ENCODE results near the gene RORC.

RORC gene

GRCh38 chr1:151847867-151848596 is 16.4 kb upstream of the RORC start:
- no peak for FAIRE-seq

DNA sequence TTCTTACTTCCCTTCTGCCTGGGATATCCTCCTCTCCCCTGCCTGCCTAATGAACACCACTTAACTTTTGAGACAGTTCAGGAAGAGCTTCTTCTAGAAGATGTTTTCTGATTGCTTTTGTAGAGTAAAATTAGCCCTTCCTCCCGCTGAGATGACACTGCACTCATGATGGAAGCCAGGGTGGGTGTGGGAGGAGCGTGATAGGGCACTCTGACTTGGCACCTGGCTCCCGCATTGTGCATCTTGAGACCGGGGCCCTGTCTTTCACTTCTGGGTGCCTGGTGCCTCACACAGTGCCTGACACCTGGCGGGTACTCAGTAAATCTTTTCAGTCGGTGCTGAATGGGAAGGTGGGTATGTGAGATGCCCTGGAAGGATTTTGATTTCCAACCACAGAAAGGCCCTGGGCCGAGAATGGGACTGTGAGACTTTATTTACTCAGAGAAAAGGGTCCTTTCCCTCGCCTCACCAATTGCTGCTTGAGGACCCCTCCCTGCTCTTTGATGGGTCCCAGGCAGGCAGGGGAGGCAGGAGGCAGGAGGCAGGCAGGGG is 15.2 kb upstream of the RORC start:
- FAIRE-seq, result no peak

GRCh38 chr1:151846062-151846568 is 14.5 kb upstream of the RORC start:
- FAIRE-seq, result no peak

- FAIRE-seq, result no peak
These were observed 11.8 kb upstream of the RORC start for GRCh38 chr1:151843398-151843797.

GRCh38 chr1:151841141-151841540 is 9.5 kb upstream of the RORC start:
- no peak for FAIRE-seq

- FAIRE-seq, result no peak
These were observed 8.8 kb upstream of the RORC start for GRCh38 chr1:151840421-151840820.

GRCh38 chr1:151839457-151840403 is 8.1 kb upstream of the RORC start, which contains the start of gene C2CD4D:
TSS of gene C2CD4D (minus strand) at chr1:151839820. CDS start at chr1:151838989, 831 bp downstream.
- FAIRE-seq, result no peak

- FAIRE-seq, result no peak
These were observed 7.4 kb upstream of the RORC start for GRCh38 chr1:151839082-151839412.

DNA sequence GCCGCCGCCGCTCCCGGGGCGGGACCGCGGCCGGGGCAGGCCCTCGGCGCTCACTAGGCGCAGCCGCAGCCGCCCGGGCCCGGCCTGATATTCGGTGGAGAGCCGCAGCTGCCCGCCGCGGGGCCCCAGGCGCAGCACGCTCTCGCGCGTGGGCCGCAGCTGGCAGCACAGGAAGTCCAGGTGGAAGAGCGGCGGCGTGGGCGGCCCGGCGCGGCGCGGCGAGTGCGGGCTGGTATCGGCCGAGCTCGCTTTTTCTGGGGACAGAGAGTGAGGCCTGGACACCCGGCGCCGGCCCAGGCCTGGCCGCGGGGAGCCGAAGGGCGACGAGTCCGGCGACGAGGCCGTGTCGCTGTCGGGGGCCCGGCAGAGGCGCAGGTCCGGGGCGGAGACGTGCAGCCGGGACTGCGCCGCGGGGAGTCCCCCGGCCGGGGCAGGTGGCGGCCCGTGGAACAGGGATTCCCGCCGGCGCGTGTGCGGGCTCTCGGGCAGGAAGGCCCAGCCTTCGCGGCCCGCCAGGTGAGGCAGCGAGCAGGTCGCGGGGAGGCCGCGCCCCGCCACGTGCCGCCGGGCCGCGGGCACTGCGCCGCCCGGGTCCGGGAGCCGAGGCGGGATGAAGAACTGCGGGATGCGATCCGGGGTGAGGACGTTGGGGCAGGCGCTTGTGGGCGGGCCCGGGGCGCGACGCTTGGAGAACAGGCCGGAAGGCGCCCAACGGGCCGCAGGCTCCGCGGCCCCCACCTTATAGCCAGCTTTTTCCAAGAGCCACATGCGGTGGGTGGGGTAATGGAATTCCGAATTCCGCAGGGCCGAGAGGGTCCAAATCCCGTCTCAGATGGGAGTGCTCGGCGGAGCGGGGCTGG is 6.8 kb upstream of the RORC start:
- no peak for FAIRE-seq

DNA sequence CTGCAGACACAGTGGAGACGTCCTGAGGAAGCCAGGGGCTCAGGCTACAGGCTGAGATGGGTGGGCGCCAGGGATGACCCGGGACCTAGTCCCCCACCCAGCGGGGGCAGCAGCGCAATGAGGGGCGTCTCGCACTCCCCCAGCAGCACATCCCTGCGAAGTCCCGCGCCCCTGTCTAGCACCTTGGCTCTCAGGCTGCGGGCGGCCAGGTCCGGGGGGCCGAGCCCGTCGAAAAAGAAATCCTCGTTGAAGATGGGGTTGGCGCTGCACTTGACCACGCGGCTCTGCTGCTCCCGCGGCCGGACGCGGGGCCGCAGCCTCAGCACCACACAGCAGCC is 6.3 kb upstream of the RORC start:
- FAIRE-seq, result no peak

GRCh38 chr1:151837197-151837596 is 5.6 kb upstream of the RORC start:
- no peak for FAIRE-seq

DNA sequence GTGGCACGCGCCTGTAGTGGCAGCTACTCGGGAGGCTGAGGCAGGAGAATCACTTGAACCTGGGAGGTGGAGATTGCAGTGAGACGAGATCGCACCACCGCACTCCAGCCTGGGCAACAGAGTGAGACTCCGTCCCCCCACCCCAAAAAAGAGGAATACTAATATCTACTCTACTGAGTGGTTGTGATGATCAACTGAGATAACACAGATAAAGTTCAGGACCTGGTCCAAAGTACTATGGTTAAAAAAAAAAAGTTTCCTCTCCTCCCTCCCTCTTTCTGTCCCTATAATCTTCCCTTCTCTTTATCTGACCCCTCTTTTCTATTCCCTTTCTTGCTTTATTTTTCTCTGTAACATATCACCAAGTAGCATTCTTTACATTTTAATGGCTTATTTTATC is 4.0 kb upstream of the RORC start:
- no peak for FAIRE-seq

DNA sequence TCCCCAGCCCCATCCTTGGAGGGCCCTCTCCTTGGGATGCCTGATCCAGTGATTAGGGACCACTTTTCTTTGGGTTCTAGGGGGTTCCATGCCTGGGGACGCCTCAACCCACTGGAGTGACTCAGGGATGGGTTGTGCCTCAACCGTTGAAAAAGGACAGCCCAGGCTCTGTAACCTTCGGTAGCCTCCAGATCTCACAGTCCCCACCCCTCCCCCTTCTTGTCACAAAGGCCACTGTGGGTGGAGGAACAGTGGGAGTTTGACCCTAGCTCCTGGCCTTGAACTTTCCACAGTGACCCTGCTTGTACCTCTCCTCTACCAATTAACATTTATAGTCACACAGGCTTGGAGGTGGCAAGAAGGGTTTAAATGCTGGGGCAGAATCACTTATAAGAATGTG is 2.6 kb upstream of the RORC start:
- FAIRE-seq, result no peak

DNA sequence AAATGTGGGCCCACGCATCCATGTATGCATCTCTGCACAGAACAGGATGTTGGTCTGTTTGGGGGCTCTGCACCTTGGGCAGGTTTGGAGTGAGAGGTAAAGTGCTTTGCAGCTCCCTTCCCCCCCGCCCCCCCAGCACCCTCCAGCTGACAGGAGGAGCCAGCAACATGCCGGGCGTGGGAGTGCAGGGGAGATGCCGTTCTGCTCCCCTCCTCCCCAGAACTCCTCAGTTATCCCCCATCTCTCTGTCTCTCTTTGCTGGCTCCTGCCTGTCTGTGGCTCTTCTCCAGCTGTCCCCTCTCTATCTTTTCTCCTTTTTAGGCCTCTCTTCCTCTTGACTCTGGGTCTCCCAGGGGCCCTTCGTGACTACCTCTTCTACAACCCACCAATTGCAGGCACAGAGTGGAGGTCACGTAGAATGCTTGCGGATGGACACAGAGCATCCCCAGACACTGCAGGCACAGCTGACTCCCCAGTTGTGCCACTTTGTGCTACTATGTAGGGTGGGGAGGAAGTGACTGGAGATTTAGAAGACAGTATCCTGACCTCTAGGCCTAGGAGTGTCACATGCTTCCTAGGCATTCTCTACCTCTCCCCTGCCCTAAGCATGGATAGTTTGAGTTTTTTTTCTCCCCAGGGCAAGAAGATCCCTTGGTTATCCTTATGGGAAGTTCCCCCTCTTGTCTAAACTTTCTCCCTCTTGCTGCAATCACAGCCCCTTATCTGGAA is 1.7 kb upstream of the RORC start:
- FAIRE-seq, result no peak

DNA sequence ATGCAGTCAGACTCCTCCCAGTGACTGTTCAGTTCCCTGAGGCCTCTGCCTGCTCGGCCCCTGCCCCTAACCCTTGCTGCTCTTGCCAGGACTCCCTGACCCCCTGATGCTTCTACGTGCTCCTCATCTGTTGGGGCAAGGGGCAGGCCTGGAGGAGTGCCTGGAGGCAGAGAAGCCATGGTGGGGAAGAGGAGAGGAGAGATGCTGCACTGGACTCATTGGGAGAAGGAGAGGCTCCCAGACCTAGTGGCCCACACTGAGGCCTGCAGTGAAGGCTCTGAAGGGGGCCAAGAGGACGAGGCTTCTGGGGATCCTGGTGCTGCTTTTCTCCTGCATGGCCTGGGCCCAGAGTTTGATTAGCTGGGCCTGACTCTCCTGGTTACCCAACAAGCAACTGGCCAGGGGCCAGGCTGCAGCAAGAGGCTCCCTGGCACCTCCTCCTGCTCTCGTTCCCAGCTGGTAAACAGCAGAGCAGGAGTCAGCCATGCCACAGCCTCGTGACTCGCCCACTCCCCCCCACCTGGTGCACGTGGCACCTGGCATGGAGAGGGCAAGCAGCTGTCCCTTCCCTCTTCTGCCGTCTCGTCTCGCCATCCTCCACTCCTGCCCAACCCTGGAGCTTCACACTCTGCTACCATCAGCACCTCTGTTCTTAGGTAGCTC is 847 bp upstream of the RORC start:
- no peak for FAIRE-seq

DNA sequence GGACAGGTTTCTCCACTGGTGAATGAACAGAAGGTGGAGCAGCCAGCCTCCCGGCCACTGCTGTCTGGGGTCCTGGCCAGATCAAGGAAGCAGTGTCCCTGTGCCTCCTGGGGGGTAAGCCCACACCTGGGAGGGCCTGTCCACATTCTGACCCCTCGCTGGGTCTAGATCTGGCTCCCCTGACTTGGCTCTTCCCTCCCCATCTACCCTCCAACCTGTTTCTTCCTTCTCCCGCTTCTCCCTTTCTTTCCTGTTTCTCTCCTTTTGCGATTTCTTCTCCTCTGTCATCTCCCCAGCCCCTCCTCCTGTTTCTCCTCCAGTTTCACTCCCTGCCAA is 378 bp downstream of the RORC start:
- FAIRE-seq, result no peak

DNA sequence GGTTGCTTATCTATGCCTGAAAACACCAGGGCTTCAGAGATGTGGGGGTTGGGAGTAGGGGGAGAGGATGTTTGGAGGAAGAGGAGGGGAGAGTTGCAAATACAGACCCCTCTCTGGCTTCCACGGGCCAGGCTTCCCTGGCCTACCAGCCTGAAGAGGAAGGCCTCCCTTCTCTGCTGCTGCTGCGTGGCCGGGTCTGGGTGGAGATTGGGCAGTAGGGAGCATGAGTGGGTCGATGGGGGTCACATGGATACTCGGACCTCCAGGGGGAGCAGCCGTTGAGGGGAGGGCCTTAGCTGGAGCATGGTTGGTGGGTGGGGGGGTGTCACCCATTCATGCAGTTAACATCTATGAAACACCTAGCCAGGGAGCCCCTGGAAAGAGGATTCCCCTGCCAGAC is 1.5 kb downstream of the RORC start:
- FAIRE-seq, result no peak

- FAIRE-seq, result no peak
These were observed 2.1 kb downstream of the RORC start for GRCh38 chr1:151829352-151830046.

- FAIRE-seq, result no peak
These were observed 2.7 kb downstream of the RORC start for GRCh38 chr1:151828921-151829320.

DNA sequence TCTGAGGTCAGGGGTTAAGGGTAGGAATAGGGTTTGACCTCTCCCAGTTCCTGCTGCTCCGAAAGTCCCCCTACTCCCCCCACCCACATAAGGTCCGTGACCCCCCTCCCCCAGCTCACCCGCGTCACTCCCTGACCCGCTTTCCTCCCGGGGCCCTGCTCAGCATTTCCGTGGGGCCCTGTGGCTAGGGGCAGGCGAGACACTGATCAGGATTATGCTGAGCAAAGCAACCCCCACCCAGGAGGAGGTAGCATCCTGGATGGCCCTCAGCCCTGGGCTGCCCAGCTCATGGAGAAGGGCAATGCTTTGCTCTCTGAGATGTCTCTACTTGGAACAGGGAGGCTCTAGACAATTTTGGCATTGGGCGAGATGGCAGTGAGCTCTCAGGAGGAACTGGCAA is 3.7 kb downstream of the RORC start:
- no peak for FAIRE-seq

All from A204.1 (cell line).